B cell (primary cell): ENCODE results near the gene R3HDM4.

ENCODE experiments used
- EZH2 ChIP-seq: IDR thresholded peaks from 2 replicates; pipeline ENCODE4 v1.6.1; 2012; ENCODE audit warnings: borderline replicate concordance, low read depth, mild to moderate bottlenecking, moderate library complexity, low read length; ENCODE audit not compliant: insufficient read depth, poor library complexity, severe bottlenecking
- TF ChIP-seq, protein P1 (sequence below): fragments of 200-600 bp; IDR thresholded peaks from one replicate; pipeline ENCODE4 v1.8.0; 2022; ENCODE audit warnings: antibody characterized with exemption, mild to moderate bottlenecking

DNA sequence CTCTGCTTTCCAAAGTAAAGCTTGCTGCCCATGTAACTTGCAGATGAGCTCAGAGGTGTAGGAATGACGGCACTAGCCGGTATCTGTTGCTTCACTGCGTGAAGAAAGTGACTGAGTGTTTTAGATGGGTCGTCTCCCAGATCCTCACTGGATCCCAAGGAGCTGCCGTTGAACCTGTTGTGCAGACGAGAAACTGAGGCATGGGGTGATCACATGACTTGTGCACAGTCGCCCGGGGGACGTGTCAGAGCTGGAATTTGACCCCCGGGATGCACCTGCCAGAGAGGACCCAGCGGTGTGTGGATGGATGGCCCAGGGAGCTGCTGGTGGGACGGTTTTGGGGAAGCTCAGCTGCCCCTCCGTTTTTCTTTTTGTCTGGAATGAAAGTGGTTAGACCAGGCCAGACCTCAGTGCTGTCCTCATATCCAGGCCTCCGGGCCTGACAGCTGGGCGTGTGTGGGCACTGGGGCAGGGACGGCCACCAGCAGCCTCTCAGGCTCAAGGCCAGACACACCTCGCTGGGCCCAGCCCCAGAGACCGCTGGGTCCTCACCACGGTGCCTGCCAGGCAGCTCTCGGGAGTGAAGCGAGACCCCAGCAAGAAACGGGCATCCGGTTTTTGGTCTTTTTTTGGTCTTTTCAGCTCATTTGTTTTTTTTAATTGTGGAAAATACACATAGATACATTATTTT lies 25.4 kb upstream of the R3HDM4 start:
- TF ChIP-seq, protein P1, sequence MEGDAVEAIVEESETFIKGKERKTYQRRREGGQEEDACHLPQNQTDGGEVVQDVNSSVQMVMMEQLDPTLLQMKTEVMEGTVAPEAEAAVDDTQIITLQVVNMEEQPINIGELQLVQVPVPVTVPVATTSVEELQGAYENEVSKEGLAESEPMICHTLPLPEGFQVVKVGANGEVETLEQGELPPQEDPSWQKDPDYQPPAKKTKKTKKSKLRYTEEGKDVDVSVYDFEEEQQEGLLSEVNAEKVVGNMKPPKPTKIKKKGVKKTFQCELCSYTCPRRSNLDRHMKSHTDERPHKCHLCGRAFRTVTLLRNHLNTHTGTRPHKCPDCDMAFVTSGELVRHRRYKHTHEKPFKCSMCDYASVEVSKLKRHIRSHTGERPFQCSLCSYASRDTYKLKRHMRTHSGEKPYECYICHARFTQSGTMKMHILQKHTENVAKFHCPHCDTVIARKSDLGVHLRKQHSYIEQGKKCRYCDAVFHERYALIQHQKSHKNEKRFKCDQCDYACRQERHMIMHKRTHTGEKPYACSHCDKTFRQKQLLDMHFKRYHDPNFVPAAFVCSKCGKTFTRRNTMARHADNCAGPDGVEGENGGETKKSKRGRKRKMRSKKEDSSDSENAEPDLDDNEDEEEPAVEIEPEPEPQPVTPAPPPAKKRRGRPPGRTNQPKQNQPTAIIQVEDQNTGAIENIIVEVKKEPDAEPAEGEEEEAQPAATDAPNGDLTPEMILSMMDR, result no peak
- TF ChIP-seq EZH2, result no peak
